NK-92 (cell line): Measurements from ENCODE around the gene MAJIN.
"Not testable (repeated sequence)": the region's sequence is repeated elsewhere in the genome, so short reads cannot be mapped to it uniquely, and the experiment has no call there.

Source experiments
- DNase-seq: peaks from one replicate; lab custom pipeline; 2025; ENCODE audit not compliant: unreplicated experiment; lab: John Stamatoyannopoulos, UW

The MAJIN gene

GRCh38 chr11:64971421-64972233 is at the start of gene MAJIN:
MAJIN (minus strand) TSS chr11:64972108; CDS start chr11:64959405, 12,703 bp downstream.
- peak; percentile 22 for DNase-seq

- no peak for DNase-seq
Measured at GRCh38 chr11:65021509-65021908, 49.6 kb upstream of the MAJIN start.

- DNase-seq, result no peak
Measured at GRCh38 chr11:65021003-65021402, 49.1 kb upstream of the MAJIN start.

- DNase-seq, result no peak
Measured at GRCh38 chr11:65019824-65020223, 47.9 kb upstream of the MAJIN start.

GRCh38 chr11:65017937-65018336 is 46.0 kb upstream of the MAJIN start:
- no peak for DNase-seq

- DNase-seq, result no peak
Measured at GRCh38 chr11:65016705-65017104, 44.8 kb upstream of the MAJIN start.

GRCh38 chr11:65014726-65015227 is 42.9 kb upstream of the MAJIN start:
- DNase-seq, result no peak

- no peak for DNase-seq
Measured at GRCh38 chr11:65013888-65014725, 42.2 kb upstream of the MAJIN start, which contains the start of gene ARL2. ARL2 (plus strand) TSS chr11:65014160; CDS start chr11:65014208, 48 bp downstream.

- DNase-seq, result peak; percentile 52
Measured at GRCh38 chr11:65013130-65013887, 41.4 kb upstream of the MAJIN start.

- DNase-seq, result no peak
Measured at GRCh38 chr11:65008873-65009272, 37.0 kb upstream of the MAJIN start.

- no peak for DNase-seq
Measured at GRCh38 chr11:65008016-65008415, 36.1 kb upstream of the MAJIN start.

- not testable (repeated sequence) for DNase-seq
Measured at GRCh38 chr11:65003968-65004367, 32.1 kb upstream of the MAJIN start.

- DNase-seq, result no peak
Measured at GRCh38 chr11:65003282-65003681, 31.4 kb upstream of the MAJIN start.

GRCh38 chr11:65002706-65003105 is 30.8 kb upstream of the MAJIN start:
- DNase-seq, result no peak

GRCh38 chr11:64999478-64999877 is 27.6 kb upstream of the MAJIN start:
- DNase-seq, result no peak

- no peak for DNase-seq
Measured at GRCh38 chr11:64998690-64999431, 27.0 kb upstream of the MAJIN start.

- no peak for DNase-seq
Measured at GRCh38 chr11:64998141-64998540, 26.2 kb upstream of the MAJIN start.

GRCh38 chr11:64996710-64997380 is 24.9 kb upstream of the MAJIN start, which contains the start of gene BATF2:
BATF2 (minus strand) TSS chr11:64996971; CDS start chr11:64996914, 57 bp downstream.
- DNase-seq, result no peak

- no peak for DNase-seq
Measured at GRCh38 chr11:64996327-64996709, 24.4 kb upstream of the MAJIN start.

- no peak for DNase-seq
Measured at GRCh38 chr11:64994318-64994717, 22.4 kb upstream of the MAJIN start.
